ENCODE results near the gene LRMDA.

The LRMDA gene

GRCh38 chr10:76336213-76336963 is 905.0 kb downstream of the LRMDA start:
- DNase-seq = no peak

GRCh38 chr10:76337641-76338040 is 906.2 kb downstream of the LRMDA start:
- no peak for DNase-seq

DNA sequence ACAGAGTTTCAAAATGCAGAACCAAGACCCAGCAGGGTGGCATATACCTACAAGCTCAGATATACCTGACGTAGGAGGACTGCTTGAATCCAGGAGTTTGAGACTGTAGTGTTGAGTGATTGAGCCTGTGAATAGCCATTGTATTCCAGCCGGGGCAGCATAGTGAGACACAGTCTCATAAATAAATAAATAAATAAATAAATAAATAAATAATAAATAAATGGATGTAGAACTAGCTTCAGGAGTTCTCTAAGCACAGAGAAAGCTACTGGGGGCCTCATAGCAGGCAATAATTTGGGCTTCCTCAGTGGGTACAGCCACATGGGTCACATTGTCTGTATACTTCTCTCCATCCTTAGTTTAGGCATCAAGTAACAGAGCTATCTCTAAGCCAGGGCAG is 906.8 kb downstream of the LRMDA start:
- no peak for DNase-seq

DNA sequence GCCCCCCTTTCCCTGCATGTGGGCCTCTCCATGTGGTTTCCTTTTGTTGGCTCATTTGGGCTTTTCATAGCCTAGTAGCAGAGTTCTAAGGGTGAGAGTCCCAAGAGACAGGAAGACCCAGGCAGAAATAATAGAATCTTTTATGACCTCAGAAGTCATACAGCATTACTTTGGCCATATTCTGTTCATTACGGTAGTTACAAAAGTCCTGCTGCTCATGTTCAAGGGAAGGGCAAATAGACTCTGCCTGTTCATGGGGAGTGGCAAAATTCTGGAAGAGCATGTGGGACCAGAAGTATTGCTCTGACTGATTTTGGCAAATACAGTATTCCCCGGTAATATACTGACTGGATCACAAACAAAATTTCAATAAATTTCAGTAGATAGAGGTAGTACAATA is 910.3 kb downstream of the LRMDA start:
- DNase-seq = no peak

- no peak for DNase-seq
Measured at GRCh38 chr10:76342996-76343395, 911.6 kb downstream of the LRMDA start.

GRCh38 chr10:76347832-76348231 is 916.4 kb downstream of the LRMDA start:
- DNase-seq = no peak

DNA sequence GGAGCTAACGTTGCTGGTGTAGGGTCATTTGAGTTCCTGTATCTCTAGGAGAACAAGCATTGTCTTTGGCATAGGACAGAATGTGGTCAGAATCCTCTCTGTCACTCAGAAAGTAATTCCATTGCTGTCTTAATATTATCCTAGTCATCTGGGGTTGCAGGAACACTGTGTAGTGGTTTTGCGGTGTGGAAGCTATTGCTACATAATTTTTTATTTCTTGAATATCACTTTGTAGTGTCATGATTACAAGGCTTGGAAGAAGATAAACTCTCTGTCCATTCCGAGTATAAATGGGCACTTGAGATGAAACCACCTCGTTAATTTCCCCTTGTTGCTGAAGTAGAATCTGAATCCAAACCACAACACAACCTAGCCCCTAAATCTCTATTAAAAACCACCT is 919.2 kb downstream of the LRMDA start:
- no peak for DNase-seq

DNA sequence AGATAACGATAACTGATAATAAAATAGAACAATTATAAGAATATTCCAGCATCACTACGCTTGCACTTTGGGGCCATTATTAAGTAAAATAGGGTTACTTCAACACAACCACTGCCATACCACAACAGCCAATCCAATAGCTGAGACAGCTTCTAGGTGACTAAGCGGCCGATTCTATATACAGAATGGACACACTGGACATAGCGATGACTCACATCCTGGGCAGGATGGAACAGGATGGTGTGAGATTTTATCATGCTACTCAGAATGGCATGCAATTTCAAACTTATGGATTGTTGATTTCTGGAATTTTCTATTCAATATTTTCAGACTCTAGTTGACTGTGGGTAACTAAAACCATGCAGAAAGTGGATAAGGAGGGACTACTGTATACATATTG is 920.9 kb downstream of the LRMDA start:
- no peak for DNase-seq

DNA sequence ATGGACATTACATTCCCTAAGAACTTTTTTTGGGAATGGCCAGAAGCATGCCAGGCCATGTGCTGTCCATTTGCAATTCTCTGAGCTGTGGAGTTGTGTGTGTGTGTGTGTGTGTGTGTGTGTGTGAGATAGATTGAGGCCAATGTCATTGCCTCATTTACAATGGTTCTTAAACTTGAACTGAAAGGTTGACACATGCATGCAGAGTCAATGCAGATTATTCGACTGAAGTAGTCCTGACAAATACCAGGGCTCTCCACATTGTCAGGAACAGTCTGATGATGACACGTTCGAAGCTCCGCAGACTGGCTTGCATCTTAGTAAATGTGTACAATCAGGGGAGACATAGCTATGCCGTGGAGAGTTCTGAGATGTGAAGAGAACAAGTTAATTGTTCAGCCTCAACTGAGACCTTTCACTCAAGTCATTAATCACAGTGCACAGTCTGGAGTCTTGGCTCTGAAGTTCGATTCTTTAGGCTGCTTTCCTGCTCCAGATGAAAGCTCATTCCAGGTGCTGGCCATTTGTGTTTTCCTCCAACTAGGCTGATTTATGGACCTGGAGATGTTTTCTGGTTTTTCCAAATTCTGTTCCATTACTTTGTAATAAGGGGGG is 921.9 kb downstream of the LRMDA start:
- no peak for DNase-seq

- DNase-seq = no peak
Measured at GRCh38 chr10:76354212-76354738, 922.9 kb downstream of the LRMDA start.

DNA sequence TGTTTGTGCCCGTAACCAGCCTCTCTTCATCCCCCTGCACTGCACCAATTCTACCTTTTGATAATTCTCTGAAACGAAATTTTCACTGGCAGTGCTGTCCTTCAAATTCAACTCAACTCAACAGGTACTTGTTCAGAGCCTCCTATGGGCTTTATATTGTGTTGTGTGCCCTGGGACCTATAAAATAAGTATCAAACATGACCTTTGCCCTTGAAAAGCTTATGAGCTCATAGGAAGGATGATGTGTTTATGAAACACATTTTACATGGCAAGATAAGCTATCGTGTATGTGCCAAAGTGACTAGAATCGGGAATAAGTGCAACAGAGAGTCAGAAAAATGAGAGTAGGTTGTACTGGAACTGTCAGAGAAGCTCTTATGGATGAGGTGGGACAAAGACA is 923.5 kb downstream of the LRMDA start:
- no peak for DNase-seq

- DNase-seq = no peak
Measured at GRCh38 chr10:76356557-76356956, 925.1 kb downstream of the LRMDA start.

DNA sequence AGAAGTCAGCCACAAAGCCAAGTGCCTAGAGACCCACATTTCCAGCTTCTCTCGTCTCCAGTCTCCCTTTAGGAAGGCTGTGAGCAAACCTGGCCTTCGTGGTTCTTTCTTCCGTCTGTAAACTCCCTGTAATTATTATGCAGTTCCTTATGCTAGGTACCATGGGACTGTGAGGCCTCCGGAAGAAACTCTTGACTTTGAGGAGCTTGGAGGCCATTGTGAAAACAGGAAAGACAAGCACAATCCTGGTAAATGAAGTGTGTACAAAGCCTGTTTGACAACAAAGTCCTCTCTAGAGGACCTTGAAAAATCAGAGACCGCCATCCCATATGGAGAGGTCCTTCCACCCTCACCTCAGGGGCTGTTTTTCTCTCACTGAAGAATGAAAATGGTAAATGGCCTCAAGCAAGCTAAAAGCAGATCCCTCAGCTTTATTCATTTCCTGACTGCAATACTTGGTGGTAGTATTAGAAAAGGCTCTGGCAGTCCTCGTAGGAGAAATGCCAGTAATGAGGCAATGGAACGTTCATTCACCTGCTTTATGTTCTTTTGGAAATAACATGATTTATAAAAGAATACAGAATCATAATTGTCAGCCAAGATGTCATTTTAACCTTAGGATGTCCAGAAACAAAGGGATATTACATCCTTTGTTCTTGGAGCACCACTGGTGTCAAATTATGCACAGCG is 926.4 kb downstream of the LRMDA start:
- DNase-seq = no peak

DNA sequence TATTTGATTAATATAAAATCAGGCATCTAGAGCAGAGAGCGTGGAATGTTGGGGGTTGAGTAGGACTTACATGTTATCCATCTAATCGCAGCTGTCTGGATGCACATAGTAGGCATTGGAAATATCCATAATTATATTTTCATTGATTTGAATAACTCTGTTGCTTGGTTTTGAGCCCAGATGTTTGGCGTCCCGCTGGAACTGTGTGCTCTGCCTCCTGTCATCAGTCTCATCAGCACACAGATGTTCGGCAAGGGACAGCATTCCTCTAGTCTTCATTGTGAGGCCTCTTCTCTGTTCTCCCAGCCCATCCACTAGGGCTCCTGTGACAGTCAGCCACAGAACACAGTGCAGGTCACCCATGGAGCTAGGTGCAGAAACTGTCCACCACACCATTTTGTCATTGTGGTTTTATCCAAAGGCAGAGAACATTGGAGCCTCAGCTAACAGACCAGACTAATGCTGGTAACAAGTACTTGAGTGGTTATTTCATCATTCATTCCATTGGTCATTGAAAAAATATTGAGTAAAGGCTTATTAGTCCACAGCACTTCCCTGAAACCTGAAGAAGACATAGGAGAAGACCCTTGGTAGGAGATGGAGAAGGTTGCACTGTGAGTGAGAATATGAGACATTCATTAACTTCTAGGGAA is 927.4 kb downstream of the LRMDA start:
- no peak for DNase-seq

DNA sequence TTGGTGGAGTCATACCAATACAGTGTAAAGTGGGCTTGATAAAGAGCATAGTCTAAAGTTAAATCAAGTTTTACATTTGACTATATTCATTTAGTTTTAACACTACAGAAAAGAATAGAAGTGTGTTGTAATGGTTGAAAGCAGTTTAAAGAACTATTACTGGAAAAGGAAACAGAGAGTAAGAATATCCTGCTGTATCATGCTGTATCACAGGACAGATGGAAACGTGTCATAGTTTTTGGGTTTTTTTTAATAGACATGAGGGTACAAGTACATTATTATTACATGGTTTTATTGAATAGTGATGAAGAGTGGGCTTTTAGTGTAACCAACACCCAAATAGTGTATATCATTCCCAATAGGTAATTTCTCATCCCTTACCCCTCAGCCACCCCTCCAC is 944.3 kb downstream of the LRMDA start:
- no peak for DNase-seq

- DNase-seq = no peak
Measured at GRCh38 chr10:76382381-76382851, 951.0 kb downstream of the LRMDA start.

DNA sequence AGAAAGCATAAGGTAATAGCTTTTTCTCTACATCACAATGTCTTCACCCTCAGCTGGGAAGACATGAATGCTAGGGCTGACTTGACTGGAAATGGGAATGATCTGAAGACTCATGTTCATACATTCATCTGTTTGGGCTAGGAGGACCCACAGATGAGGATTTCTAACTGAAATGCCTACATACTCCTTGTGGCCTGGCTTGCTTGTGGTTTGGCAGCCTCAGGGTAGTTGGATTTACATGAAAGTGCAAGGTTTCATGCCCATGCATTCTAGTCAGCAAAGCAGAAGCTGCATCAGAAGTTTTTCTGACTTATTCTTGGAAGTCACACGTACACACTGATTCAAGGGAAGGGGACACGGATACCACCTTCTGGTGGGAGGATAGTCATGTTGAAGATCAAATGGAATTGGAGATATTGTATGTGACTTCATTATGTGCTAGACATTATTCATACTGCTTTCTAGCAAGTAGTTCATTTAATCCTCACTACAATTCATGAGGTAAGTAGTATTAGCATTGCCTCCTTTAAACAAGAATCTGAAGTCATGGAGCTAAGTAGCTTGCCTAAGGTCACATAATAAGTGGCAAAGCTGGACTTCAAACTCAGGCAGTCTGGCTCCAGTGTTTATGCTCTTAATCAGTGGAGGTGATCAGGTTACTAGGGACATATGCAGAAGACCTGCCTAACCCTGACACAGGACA is 957.0 kb downstream of the LRMDA start:
- DNase-seq = no peak

DNA sequence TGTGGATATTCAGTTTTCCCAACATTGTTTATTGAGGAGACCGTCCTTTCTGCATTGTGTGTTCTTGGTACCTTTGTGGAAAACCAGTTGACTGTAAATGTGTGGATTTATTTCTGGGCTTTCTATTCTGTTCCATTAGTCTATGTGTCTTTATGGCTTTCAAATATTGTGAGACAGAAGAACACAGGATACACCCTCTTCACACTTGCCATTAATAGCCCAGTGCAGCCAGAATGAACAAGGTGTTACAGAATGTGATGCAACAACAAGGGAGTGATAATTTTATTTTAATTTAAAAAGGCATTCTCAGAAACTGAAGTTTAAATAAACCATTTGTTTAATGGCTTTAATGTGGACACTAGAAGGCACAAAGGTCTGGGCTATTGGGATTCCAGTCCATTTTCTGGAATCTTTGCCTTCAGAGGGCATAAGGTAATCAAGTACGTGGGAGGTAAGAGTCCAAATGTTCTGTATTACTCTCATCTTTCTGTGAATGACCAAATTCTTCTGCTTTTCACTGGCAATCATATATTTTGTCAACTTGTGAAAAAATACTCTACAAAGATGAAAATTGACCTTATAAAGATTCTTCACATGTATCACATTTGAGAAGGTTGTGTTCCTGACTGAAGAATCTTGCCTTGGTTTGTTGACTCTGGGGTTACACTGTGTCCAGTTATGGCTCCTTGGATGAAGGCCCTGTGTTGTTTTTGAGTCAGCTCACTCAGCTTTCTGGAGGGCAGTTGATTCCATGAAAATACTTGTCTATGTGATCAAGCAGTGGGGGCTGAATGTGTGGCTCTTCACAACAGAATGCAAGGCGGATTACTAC is 962.7 kb downstream of the LRMDA start:
- DNase-seq = no peak

GRCh38 chr10:76394707-76395042 is 963.3 kb downstream of the LRMDA start:
- no peak for DNase-seq

GRCh38 chr10:76395251-76395650 is 963.8 kb downstream of the LRMDA start:
- no peak for DNase-seq

DNA sequence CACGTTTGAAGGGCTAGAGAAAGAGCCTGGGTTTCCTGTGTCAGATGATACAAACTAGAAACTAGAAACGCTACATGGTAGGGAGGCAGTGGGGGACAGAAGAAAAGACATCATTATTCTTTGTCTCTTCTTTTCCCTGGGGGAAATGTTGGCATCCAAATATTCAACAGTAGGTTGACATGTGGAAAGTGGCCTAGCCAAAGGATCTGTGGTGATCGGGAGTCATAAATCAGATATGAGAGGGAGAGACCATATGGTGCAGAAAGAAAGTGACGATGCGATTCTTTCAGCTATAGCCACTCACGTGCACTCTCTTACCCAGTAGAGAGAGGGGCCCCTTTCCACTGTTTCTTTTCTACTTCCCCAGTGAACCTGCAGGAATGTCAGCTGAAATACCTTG is 964.7 kb downstream of the LRMDA start:
- no peak for DNase-seq

All from NK-92 treated with Interleukin-12 subunit alpha and Interleukin-12 subunit beta, amount 100 ng/mL, for 24 hours (cell line).